Naive thymus-derived CD4-positive, alpha-beta T cell (primary cell): Measurements from ENCODE around the gene HIF1AN. TPM values are rescaled to one million over a fixed set of nuclear protein-coding genes. Genes with fewer than 3 reads are reported as not detected.

Experiments used
- ATAC-seq: fragments of 150-1000 bp; cut with Tn5 transposase; 2 replicates; pipeline ENCODE4 v1.10.0; 2021; ENCODE audit warnings: mild to moderate bottlenecking, moderate library complexity
- CTCF ChIA-PET: fragments of 350-600 bp; sonication (Branson Sonifier 250); formaldehyde crosslinking; loops from one replicate; lab custom pipeline; 2021; ENCODE audit warnings: antibody characterized with exemption; lab: Charles Lee
- POLR2A ChIA-PET: fragments of 350-600 bp; sonication (Branson Sonifier 250); formaldehyde crosslinking; loops from one replicate; lab custom pipeline; 2021; ENCODE audit warnings: antibody characterized with exemption, inconsistent platforms; lab: Charles Lee
- DNase-seq, 9 donors: peaks; one replicate each; pipeline versions ENCODE4 v3.0.0 to v3.0.0-alpha.2; 2020 to 2022; ENCODE audit warnings: mixed read lengths in 1 of 9
- H3K27ac ChIP-seq: one replicate; pipeline ENCODE4 v1.7.0; 2013; ENCODE audit warnings: mild to moderate bottlenecking, low read depth, low read length, moderate library complexity
- H3K27me3 ChIP-seq, 2 donors: one replicate each; pipeline ENCODE4 v1.7.0; 2013; ENCODE audit warnings: low read length in 2 of 2, mild to moderate bottlenecking in 2 of 2, moderate library complexity in 2 of 2; ENCODE audit not compliant: control insufficient read depth in 2 of 2, insufficient read depth in 2 of 2
- H3K36me3 ChIP-seq, 3 experiments: 1 replicate in 2 of 3; 2 replicates in 1 of 3; pipeline ENCODE4 v1.7.0; 2013; ENCODE audit warnings: low read length in 3 of 3, mild to moderate bottlenecking in 3 of 3, moderate library complexity in 1 of 3; ENCODE audit not compliant: insufficient read depth in 3 of 3, control insufficient read depth in 2 of 3
- H3K4me1 ChIP-seq, 2 donors: one replicate each; pipeline ENCODE4 v1.7.0; 2013; ENCODE audit warnings: low read length in 2 of 2, mild to moderate bottlenecking in 2 of 2, moderate library complexity in 1 of 2; ENCODE audit not compliant: control insufficient read depth in 2 of 2, insufficient read depth in 2 of 2
- H3K4me3 ChIP-seq: 2 replicates; pipeline ENCODE4 v1.7.0; 2013; ENCODE audit warnings: mild to moderate bottlenecking, low read length
- H3K9me3 ChIP-seq, 3 experiments: 1 replicate in 2 of 3; 2 replicates in 1 of 3; pipeline ENCODE4 v1.7.0; 2013; ENCODE audit warnings: low read length in 3 of 3; ENCODE audit not compliant: control insufficient read depth in 2 of 3
- H3K27ac Mint-ChIP-seq, 9 donors: one replicate each; pipeline ENCODE4 v1.8.0; 2020 to 2022; ENCODE audit warnings: mixed read lengths in 9 of 9, mild to moderate bottlenecking in 8 of 9, moderate library complexity in 5 of 9, inconsistent platforms in 2 of 9
- H3K27me3 Mint-ChIP-seq, 5 donors: one replicate each; pipeline ENCODE4 v1.8.0; 2021 to 2022; ENCODE audit warnings: mixed read lengths in 5 of 5, mild to moderate bottlenecking in 1 of 5
- H3K36me3 Mint-ChIP-seq, 5 donors: one replicate each; pipeline ENCODE4 v1.8.0; 2020 to 2022; ENCODE audit warnings: mixed read lengths in 5 of 5, mild to moderate bottlenecking in 3 of 5, inconsistent platforms in 1 of 5
- H3K4me1 Mint-ChIP-seq, 7 donors: one replicate each; pipeline ENCODE4 v1.8.0; 2020 to 2022; ENCODE audit warnings: mixed read lengths in 7 of 7, mild to moderate bottlenecking in 3 of 7, inconsistent platforms in 1 of 7
- H3K4me3 Mint-ChIP-seq, 10 donors: one replicate each; pipeline ENCODE4 v1.8.0; 2020 to 2022; ENCODE audit warnings: mild to moderate bottlenecking in 10 of 10, mixed read lengths in 10 of 10, moderate library complexity in 6 of 10, inconsistent platforms in 2 of 10
- H3K9me3 Mint-ChIP-seq, 11 donors: one replicate each; pipeline ENCODE4 v1.8.0; 2020 to 2022; ENCODE audit warnings: mixed read lengths in 11 of 11, mild to moderate bottlenecking in 4 of 11, inconsistent platforms in 1 of 11, moderate library complexity in 1 of 11
- intact Hi-C, 2 donors: fragments of 100-400 bp; cut with micrococcal nuclease; formaldehyde crosslinking; loops; one replicate each; pipeline ENCODE4 v1.15.1; 2023
- polyA plus RNA-seq, 2 donors: library from polyadenylated mRNA; unstranded; fragments of 300-500 nt; fragmentation: Illumina TruSeq; gene quantifications; one replicate each; pipeline ENCODE4 v1.2.3, GENCODE V29; 2021
- total RNA-seq, 6 experiments: library from RNA in 5 of 6; stranded (reverse) in 5 of 6; gene quantifications; 1 replicate in 5 of 6; 2 replicates in 1 of 6; pipeline ENCODE4 v1.2.3 and lab custom pipeline; 2021 to 2026

HIF1AN gene
- total and polyA plus RNA-seq, 7 experiments from 2014 or later, result 24.0 to 74.9 (median 45.5) TPM

DNA sequence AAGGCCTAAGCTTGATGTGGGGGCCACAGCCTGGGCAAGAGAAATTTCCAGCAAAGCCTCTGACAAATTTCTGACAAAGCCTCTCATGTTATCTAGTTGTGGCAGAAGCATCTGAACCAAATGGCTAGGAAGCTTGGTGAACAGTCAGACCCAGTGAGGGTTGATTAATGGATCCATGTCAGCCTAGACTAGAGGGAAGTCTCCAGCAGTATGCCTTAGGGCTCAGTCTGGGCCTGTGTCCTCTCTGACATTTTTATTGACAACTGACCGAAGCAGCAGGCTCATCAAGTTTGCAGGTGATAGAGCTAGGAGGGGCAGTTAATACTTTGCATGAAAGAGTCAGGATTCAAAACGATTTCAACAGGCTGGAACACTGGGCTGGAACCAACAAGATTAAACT is 25.3 kb downstream of the HIF1AN start:
- Histone ChIP-seq H3K27me3 (no peaks in the 10 kb centered on the region), H3K4me3 (no peak overlapping the region), H3K36me3 (peaks cover 0 to 5% (median 0%) of the 10 kb centered on the region in 3 experiments), H3K4me1 (peaks cover 5 to 7% of the 10 kb centered on the region in 2 donors), H3K9me3 (no peaks in the 10 kb centered on the region), H3K27ac (no peak overlapping the region)
- Mint-ChIP-seq H3K27ac (no peak overlapping the region), H3K27me3 (peaks cover 17 to 33% (median 25%) of the 10 kb centered on the region in 5 donors), H3K4me3 (peak overlapping the region in 6 of 10 donors; percentile 2 to 78 (median 40)), H3K9me3 (no peaks in the 10 kb centered on the region), H3K4me1 (peaks cover 0 to 28% (median 16%) of the 10 kb centered on the region in 7 donors), H3K36me3 (peaks cover 3 to 11% (median 8%) of the 10 kb centered on the region in 5 donors)
- ATAC-seq, result no peak
- POLR2A ChIA-PET, result no interaction called here
- no peak for DNase-seq
- CTCF ChIA-PET, result interaction anchor here (0.7 to 1.5 kb wide), 4 partner anchors 16 to 454 kb away, joined by 3 to 7 read pairs (median 3); no protein-coding TSS in a partner anchor
- intact Hi-C loops, result loop anchor here (2.0 to 10.0 kb wide), 6 partner anchors 114 to 506 kb away; partner anchors contain the start of gene LZTS2 (in 1 of the 2)

DNA sequence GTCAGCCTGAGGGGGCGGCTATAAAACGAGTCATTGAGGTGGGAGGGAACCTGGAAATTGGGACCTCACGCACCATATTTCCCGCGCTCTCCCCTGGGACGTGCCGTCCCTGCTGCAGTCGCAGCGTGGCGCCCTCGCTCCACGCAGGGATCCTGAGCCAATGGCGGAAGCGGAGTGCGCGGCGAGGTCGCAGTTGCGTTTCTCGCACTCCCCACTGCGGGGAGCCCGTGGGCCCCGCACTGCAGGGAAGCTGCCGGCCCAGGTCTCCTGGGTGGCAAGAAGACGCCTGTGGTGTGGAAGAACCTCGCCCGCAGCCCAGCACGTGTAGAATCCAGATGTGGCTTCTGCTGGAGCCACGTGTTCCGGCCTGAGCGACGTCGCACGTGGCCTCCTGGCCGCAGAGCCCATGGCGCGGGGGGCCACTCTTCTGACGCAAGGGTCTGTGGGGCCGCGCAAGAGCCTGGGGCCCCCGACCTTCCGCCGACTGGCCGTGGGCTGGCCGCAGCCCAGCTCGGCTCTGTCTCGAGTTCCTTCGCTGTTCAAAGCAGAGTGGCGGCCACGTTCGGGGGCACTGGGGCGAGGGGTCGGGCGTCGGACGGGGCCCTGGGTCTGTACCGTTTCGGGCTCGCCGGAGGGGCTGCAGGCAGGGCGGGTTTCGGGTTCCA is 26.4 kb downstream of the HIF1AN start:
- Histone ChIP-seq H3K4me1 (peaks cover 5 to 7% of the 10 kb centered on the region in 2 donors), H3K36me3 (no peaks in the 10 kb centered on the region), H3K4me3 (peak overlapping the region; percentile 25), H3K27ac (no peak overlapping the region), H3K27me3 (no peaks in the 10 kb centered on the region), H3K9me3 (no peaks in the 10 kb centered on the region)
- Mint-ChIP-seq H3K36me3 (peaks cover 0 to 11% (median 8%) of the 10 kb centered on the region in 5 donors), H3K4me1 (peaks cover 0 to 28% (median 11%) of the 10 kb centered on the region in 7 donors), H3K27ac (no peak overlapping the region), H3K27me3 (peaks cover 17 to 40% (median 25%) of the 10 kb centered on the region in 5 donors), H3K4me3 (peak overlapping the region; percentile 46 to 78 (median 70)), H3K9me3 (peaks cover 0 to 2% (median 0%) of the 10 kb centered on the region in 11 donors)
- DNase-seq, result peak; percentile 70 to 83 (median 80)
- ChIA-PET POLR2A (no interaction called here), CTCF (interaction anchor here (1.0 to 1.6 kb wide), 5 partner anchors 10 to 316 kb away, joined by 3 to 5 read pairs (median 4); no protein-coding TSS in a partner anchor)
- ATAC-seq, result peak; percentile 99
- intact Hi-C loops, result loop anchor here (1.0 to 10.0 kb wide), 11 partner anchors 113 to 505 kb away; partner anchors contain the start of genes LZTS2 (in 1 of the 2) and SLF2 (in 1 of the 2)

DNA sequence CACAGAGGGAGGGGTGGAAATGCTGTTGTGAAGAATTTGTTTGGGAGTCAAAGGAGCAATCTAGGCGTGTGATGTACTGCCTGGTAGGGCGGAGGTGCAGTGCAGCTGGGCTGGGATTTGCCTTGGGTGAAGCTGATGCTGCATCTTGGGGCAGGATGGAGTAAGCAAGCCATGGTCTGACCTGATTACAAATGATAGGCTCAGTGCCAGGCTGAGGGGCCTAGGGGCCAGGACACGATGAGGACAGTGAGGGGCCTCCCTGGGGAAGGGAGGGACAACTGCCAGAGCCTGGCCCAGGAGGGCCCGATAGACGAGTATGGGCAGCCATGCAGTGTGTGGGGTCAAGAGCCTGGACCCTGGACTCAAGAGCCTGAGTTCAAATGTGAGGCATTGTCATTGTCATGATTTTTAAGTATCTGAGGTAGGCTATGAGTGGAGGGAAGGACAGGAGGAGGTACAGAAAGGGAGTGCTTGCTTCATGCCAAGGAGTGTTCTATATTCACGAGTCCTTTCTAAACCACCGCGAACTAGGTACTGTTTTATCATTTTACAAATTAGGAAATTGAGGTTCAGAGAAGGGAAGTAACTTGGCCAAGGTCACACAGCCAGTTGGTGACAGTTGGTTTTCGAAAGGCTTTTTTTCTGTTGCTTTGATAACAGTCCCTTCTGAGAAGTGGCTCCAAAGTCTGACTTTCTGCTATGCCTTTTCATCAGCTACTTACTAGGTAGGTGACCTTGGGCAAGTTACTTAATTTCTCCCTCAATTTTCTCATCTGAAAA is 29.7 kb downstream of the HIF1AN start:
- Mint-ChIP-seq H3K36me3 (peaks cover 0 to 5% (median 3%) of the 10 kb centered on the region in 5 donors), H3K4me3 (no peak overlapping the region), H3K27me3 (peaks cover 17 to 51% (median 25%) of the 10 kb centered on the region in 5 donors), H3K27ac (peak overlapping the region in 1 of 9 donors; percentile 26), H3K9me3 (peaks cover 0 to 4% (median 0%) of the 10 kb centered on the region in 11 donors), H3K4me1 (peaks cover 0 to 27% (median 11%) of the 10 kb centered on the region in 7 donors)
- no peak overlapping the region for H3K4me3 ChIP-seq
- peaks cover 5 to 7% of the 10 kb centered on the region in 2 donors for H3K4me1 ChIP-seq
- DNase-seq, result no peak
- H3K27ac ChIP-seq, result no peak overlapping the region
- no peak for ATAC-seq
- H3K36me3 ChIP-seq, result no peaks in the 10 kb centered on the region
- no peaks in the 10 kb centered on the region for H3K9me3 ChIP-seq
- H3K27me3 ChIP-seq, result peaks cover 0 to 12% of the 10 kb centered on the region in 2 donors
- CTCF ChIA-PET, result no interaction called here
- POLR2A ChIA-PET, result interaction anchor here (0.7 kb wide), 1 partner anchor 20 kb away, joined by 3 read pairs; no protein-coding TSS in a partner anchor
- intact Hi-C loops, result loop anchor here in 1 of 2 donors (10.0 kb wide), 1 partner anchor 109 kb away; no protein-coding TSS in a partner anchor

DNA sequence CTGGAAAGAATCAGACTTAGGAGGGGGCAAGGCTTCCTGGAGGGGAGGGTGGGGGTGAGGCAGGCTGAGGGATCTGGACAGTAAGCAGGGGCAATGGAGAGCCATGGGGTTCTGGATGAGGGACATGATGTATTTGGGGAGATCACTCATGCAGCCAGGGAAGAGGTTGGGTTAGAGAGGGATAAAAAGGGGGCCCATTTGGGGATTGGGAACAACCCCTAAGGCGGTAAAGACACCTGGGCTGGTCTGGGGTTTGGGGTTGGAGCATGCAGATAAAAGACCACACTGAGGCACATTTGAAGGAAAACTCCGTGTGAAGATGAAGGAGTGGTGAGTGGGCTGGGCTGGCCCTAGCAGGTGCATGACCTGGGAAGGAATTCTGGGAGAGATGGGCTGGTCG is 30.8 kb downstream of the HIF1AN start:
- ATAC-seq, result no peak
- Mint-ChIP-seq H3K36me3 (peaks cover 0 to 2% (median 0%) of the 10 kb centered on the region in 5 donors), H3K27ac (no peak overlapping the region), H3K4me1 (peaks cover 0 to 15% (median 8%) of the 10 kb centered on the region in 7 donors), H3K27me3 (peaks cover 11 to 51% (median 23%) of the 10 kb centered on the region in 5 donors), H3K4me3 (no peak overlapping the region), H3K9me3 (peaks cover 0 to 4% (median 0%) of the 10 kb centered on the region in 11 donors)
- H3K9me3 ChIP-seq, result no peaks in the 10 kb centered on the region
- POLR2A ChIA-PET, result no interaction called here
- no peak overlapping the region for H3K27ac ChIP-seq
- no peak for DNase-seq
- CTCF ChIA-PET, result interaction anchor here (0.7 kb wide), 1 partner anchor 53 kb away, joined by 3 read pairs; no protein-coding TSS in a partner anchor
- intact Hi-C loops, result loop anchor here in 1 of 2 donors (10.0 kb wide), 1 partner anchor 108 kb away; no protein-coding TSS in a partner anchor
- peaks cover 4% of the 10 kb centered on the region in 2 donors for H3K4me1 ChIP-seq
- peaks cover 0 to 12% of the 10 kb centered on the region in 2 donors for H3K27me3 ChIP-seq
- no peaks in the 10 kb centered on the region for H3K36me3 ChIP-seq
- H3K4me3 ChIP-seq, result no peak overlapping the region

DNA sequence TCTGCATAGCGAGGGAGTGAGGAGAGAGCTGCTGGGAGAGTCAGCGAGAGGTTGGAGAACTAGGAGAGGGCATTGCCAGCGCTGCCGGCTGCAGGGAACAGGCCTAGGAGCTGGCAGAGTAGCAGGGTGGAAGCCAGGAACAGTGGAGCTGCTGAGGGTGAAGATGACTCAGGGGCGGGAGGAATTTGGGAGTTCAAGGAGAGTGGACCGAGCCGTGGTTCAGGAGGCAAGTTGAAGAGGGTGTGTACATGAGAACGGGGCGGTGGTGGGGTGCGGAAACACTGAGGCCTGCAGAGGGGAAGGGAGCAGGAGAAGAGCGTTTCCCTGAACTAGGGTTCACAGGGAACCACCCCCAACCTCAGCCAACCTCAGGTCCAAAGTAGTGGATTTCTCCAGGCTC is 31.5 kb downstream of the HIF1AN start:
- Histone ChIP-seq H3K27me3 (peaks cover 0 to 16% of the 10 kb centered on the region in 2 donors), H3K27ac (no peak overlapping the region), H3K9me3 (no peaks in the 10 kb centered on the region), H3K36me3 (no peaks in the 10 kb centered on the region), H3K4me1 (no peaks in the 10 kb centered on the region), H3K4me3 (no peak overlapping the region)
- intact Hi-C loops, result loop anchor here in 1 of 2 donors (10.0 kb wide), 1 partner anchor 108 kb away; no protein-coding TSS in a partner anchor
- Mint-ChIP-seq H3K4me3 (no peak overlapping the region), H3K27ac (no peak overlapping the region), H3K4me1 (peaks cover 0 to 9% (median 4%) of the 10 kb centered on the region in 7 donors), H3K9me3 (peaks cover 0 to 4% (median 0%) of the 10 kb centered on the region in 11 donors), H3K36me3 (peaks cover 0 to 2% (median 0%) of the 10 kb centered on the region in 5 donors), H3K27me3 (peaks cover 10 to 51% (median 23%) of the 10 kb centered on the region in 5 donors)
- CTCF ChIA-PET, result no interaction called here
- no peak for ATAC-seq
- POLR2A ChIA-PET, result no interaction called here
- no peak for DNase-seq

DNA sequence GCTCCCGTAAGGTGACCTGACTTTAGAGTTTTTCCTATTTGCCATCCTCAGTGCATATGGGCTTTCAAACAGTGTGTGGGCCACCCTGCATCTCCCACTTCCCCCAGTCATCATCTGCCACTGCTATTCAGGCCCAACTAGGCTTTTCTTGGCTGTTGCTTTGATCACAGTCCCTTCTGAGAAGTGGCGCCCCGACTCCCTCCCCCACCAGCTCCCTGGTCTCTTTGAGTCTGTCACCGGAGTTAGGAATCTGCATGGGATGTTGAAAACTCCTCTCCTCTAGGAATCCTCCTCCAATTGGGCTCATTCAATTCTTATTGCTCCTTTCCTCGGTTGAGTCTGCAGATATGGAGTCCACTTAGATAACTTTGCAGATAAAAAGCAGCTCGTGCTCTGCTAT is 32.1 kb downstream of the HIF1AN start:
- peaks cover 8 to 54% (median 25%) of the 10 kb centered on the region in 5 donors for H3K27me3 Mint-ChIP-seq
- ATAC-seq (no peak), DNase-seq (no peak)
- intact Hi-C loops, result loop anchor here in 1 of 2 donors (10.0 kb wide), 1 partner anchor 107 kb away; no protein-coding TSS in a partner anchor
- H3K9me3 Mint-ChIP-seq, result peaks cover 0 to 4% (median 0%) of the 10 kb centered on the region in 11 donors
- Histone ChIP-seq H3K4me1 (no peaks in the 10 kb centered on the region), H3K27me3 (peaks cover 0 to 16% of the 10 kb centered on the region in 2 donors), H3K27ac (no peak overlapping the region), H3K4me3 (no peak overlapping the region), H3K36me3 (no peaks in the 10 kb centered on the region), H3K9me3 (no peaks in the 10 kb centered on the region)
- no peak overlapping the region for H3K27ac Mint-ChIP-seq
- no peak overlapping the region for H3K4me3 Mint-ChIP-seq
- peaks cover 0 to 2% (median 0%) of the 10 kb centered on the region in 5 donors for H3K36me3 Mint-ChIP-seq
- CTCF ChIA-PET, result no interaction called here
- H3K4me1 Mint-ChIP-seq, result peaks cover 0 to 7% (median 3%) of the 10 kb centered on the region in 7 donors
- POLR2A ChIA-PET, result no interaction called here
